Large intestine (tissue), 3 donors: Measurements from ENCODE around the gene BACH2. TPM values are rescaled to one million over a fixed set of nuclear protein-coding genes. Genes with fewer than 3 reads are reported as not detected.

Experiments
- DNase-seq, 2 donors: peaks; one replicate each; pipeline versions ENCODE4 v3.0.0 to v3.0.0-alpha.2; 2013
- H3K27ac ChIP-seq: one replicate; pipeline ENCODE4 v1.5.1; 2013; ENCODE audit warnings: low read length
- H3K27me3 ChIP-seq: 2 replicates; pipeline ENCODE4 v1.6.1; 2013; ENCODE audit warnings: low read length; ENCODE audit not compliant: control insufficient read depth, insufficient read depth
- H3K36me3 ChIP-seq: 2 replicates; pipeline ENCODE4 v1.6.1; 2013; ENCODE audit warnings: low read length; ENCODE audit not compliant: control insufficient read depth, insufficient read depth
- H3K4me1 ChIP-seq: one replicate; pipeline ENCODE4 v1.6.1; 2013; ENCODE audit warnings: low read length; ENCODE audit not compliant: control insufficient read depth, insufficient read depth
- H3K4me3 ChIP-seq: one replicate; pipeline ENCODE4 v1.5.1; 2013; ENCODE audit warnings: low read length
- H3K9me3 ChIP-seq: one replicate; pipeline ENCODE4 v1.6.1; 2013; ENCODE audit warnings: mild to moderate bottlenecking, low read depth, low read length, moderate library complexity; ENCODE audit not compliant: control insufficient read depth
- WGBS: methylation state at CpG from one replicate; pipeline ENCODE4 v1.1.5; 2013; ENCODE audit warnings: low lambda C conversion rate; ENCODE audit not compliant: insufficient coverage; 5-methylcytosine and 5-hydroxymethylcytosine counted together
- polyA plus RNA-seq: library from polyadenylated mRNA; unstranded; fragments of 120-200 nt; gene quantifications from one replicate; pipeline ENCODE4 v1.2.1, GENCODE V29; 2013

Gene BACH2
- polyA plus RNA-seq, 1 donor, result 2.8 TPM

GRCh38 chr6:89954721-89955148 lies 341.9 kb downstream of the BACH2 start:
- WGBS, result no CpG with 5 or more reads among the region's 1 CpG

GRCh38 chr6:89952686-89953085 lies 344.0 kb downstream of the BACH2 start:
- Histone ChIP-seq H3K4me3 (no peak overlapping the region), H3K9me3 (no peaks in the 10 kb centered on the region), H3K27ac (no peak overlapping the region), H3K27me3 (no peaks in the 10 kb centered on the region), H3K36me3 (peaks cover 6% of the 10 kb centered on the region), H3K4me1 (no peaks in the 10 kb centered on the region)
- WGBS, result no CpG with 5 or more reads among the region's 4 CpGs
- no peak for DNase-seq

More at GRCh38 chr6:89954721-89955148, 341.9 kb downstream of the BACH2 start:
- H3K27me3 ChIP-seq, result no peaks in the 10 kb centered on the region
- no peak overlapping the region for H3K4me3 ChIP-seq
- DNase-seq, result no peak
- no peaks in the 10 kb centered on the region for H3K9me3 ChIP-seq
- no peaks in the 10 kb centered on the region for H3K4me1 ChIP-seq
- peaks cover 6% of the 10 kb centered on the region for H3K36me3 ChIP-seq
- H3K27ac ChIP-seq, result no peak overlapping the region

- H3K27me3 ChIP-seq, result no peaks in the 10 kb centered on the region
- peaks cover 6% of the 10 kb centered on the region for H3K36me3 ChIP-seq
- DNase-seq, result no peak
- no CpG with 5 or more reads among the region's 6 CpGs for WGBS
- no peaks in the 10 kb centered on the region for H3K9me3 ChIP-seq
- H3K4me3 ChIP-seq, result no peak overlapping the region
- no peak overlapping the region for H3K27ac ChIP-seq
- no peaks in the 10 kb centered on the region for H3K4me1 ChIP-seq
Measured at GRCh38 chr6:89952105-89952671, 344.5 kb downstream of the BACH2 start.

- Histone ChIP-seq H3K27me3 (no peaks in the 10 kb centered on the region), H3K9me3 (no peaks in the 10 kb centered on the region), H3K4me3 (no peak overlapping the region), H3K36me3 (peaks cover 6% of the 10 kb centered on the region), H3K27ac (no peak overlapping the region), H3K4me1 (no peaks in the 10 kb centered on the region)
- no CpG with 5 or more reads among the region's 15 CpGs for WGBS
- no peak for DNase-seq
Measured at GRCh38 chr6:89951574-89952104, 345.0 kb downstream of the BACH2 start.

GRCh38 chr6:89950879-89951391 lies 345.7 kb downstream of the BACH2 start:
- Histone ChIP-seq H3K27me3 (no peaks in the 10 kb centered on the region), H3K4me3 (no peak overlapping the region), H3K36me3 (peaks cover 6% of the 10 kb centered on the region), H3K9me3 (no peaks in the 10 kb centered on the region), H3K4me1 (no peaks in the 10 kb centered on the region), H3K27ac (no peak overlapping the region)
- no peak for DNase-seq
- no CpG with 5 or more reads among the region's 15 CpGs for WGBS

GRCh38 chr6:89950446-89950845 lies 346.2 kb downstream of the BACH2 start:
- WGBS, result no CpG with 5 or more reads among the region's 17 CpGs
- H3K4me1 ChIP-seq, result no peaks in the 10 kb centered on the region
- no peak for DNase-seq
- H3K4me3 ChIP-seq, result no peak overlapping the region
- no peaks in the 10 kb centered on the region for H3K9me3 ChIP-seq
- peaks cover 6% of the 10 kb centered on the region for H3K36me3 ChIP-seq
- no peaks in the 10 kb centered on the region for H3K27me3 ChIP-seq
- no peak overlapping the region for H3K27ac ChIP-seq

- H3K4me3 ChIP-seq, result no peak overlapping the region
- 100% methylated on average over 1 of the region's 5 CpGs for WGBS
- no peaks in the 10 kb centered on the region for H3K4me1 ChIP-seq
- H3K27ac ChIP-seq, result no peak overlapping the region
- H3K9me3 ChIP-seq, result no peaks in the 10 kb centered on the region
- peaks cover 4% of the 10 kb centered on the region for H3K27me3 ChIP-seq
- DNase-seq, result no peak
- peaks cover 6% of the 10 kb centered on the region for H3K36me3 ChIP-seq
Measured at GRCh38 chr6:89948876-89949275, 347.8 kb downstream of the BACH2 start.

- H3K4me1 ChIP-seq, result no peaks in the 10 kb centered on the region
- H3K27ac ChIP-seq, result no peak overlapping the region
- H3K27me3 ChIP-seq, result peaks cover 21% of the 10 kb centered on the region
- 100% methylated on average over 1 of the region's 1 CpG for WGBS
- no peaks in the 10 kb centered on the region for H3K36me3 ChIP-seq
- no peaks in the 10 kb centered on the region for H3K9me3 ChIP-seq
- DNase-seq, result no peak
- H3K4me3 ChIP-seq, result no peak overlapping the region
Measured at GRCh38 chr6:89944826-89945407, 351.7 kb downstream of the BACH2 start.

- no peak overlapping the region for H3K4me3 ChIP-seq
- peaks cover 21% of the 10 kb centered on the region for H3K27me3 ChIP-seq
- H3K36me3 ChIP-seq, result no peaks in the 10 kb centered on the region
- H3K9me3 ChIP-seq, result no peaks in the 10 kb centered on the region
- DNase-seq, result no peak
- no peaks in the 10 kb centered on the region for H3K4me1 ChIP-seq
- 74% methylated on average over 2 of the region's 4 CpGs for WGBS
- no peak overlapping the region for H3K27ac ChIP-seq
Measured at GRCh38 chr6:89944181-89944755, 352.4 kb downstream of the BACH2 start.

GRCh38 chr6:89942601-89943000 lies 354.0 kb downstream of the BACH2 start:
- no peaks in the 10 kb centered on the region for H3K9me3 ChIP-seq
- no peak overlapping the region for H3K27ac ChIP-seq
- WGBS, result no CpG with 5 or more reads among the region's 8 CpGs
- DNase-seq, result no peak
- no peak overlapping the region for H3K4me3 ChIP-seq
- no peaks in the 10 kb centered on the region for H3K4me1 ChIP-seq
- peaks cover 21% of the 10 kb centered on the region for H3K27me3 ChIP-seq
- no peaks in the 10 kb centered on the region for H3K36me3 ChIP-seq
